ENCODE data around the gene MCOLN3.

The MCOLN3 gene

GRCh38 chr1:85048296-85049064, at the start of gene MCOLN3:
Gene MCOLN3 (minus strand): TSS chr1:85048500. CDS start chr1:85045360, 3,140 bp downstream.
- no peak for DNase-seq (ENCODE audit: low spot score)

- no peak for DNase-seq (ENCODE audit: low spot score)
Measured at GRCh38 chr1:85093644-85094043, 45.3 kb upstream of the MCOLN3 start.

- DNase-seq (ENCODE audit: low spot score) = no peak
Measured at GRCh38 chr1:85091671-85092280, 43.5 kb upstream of the MCOLN3 start.

GRCh38 chr1:85090225-85090624, 41.9 kb upstream of the MCOLN3 start:
- no peak for DNase-seq (ENCODE audit: low spot score)

GRCh38 chr1:85089203-85089602, 40.9 kb upstream of the MCOLN3 start:
- no peak for DNase-seq (ENCODE audit: low spot score)

- DNase-seq (ENCODE audit: low spot score) = no peak
Measured at GRCh38 chr1:85088408-85088784, 40.1 kb upstream of the MCOLN3 start.

- no peak for DNase-seq (ENCODE audit: low spot score)
Measured at GRCh38 chr1:85087659-85088407, 39.5 kb upstream of the MCOLN3 start.

GRCh38 chr1:85085417-85085816, 37.1 kb upstream of the MCOLN3 start:
- no peak for DNase-seq (ENCODE audit: low spot score)

GRCh38 chr1:85078903-85079302, 30.6 kb upstream of the MCOLN3 start:
- no peak for DNase-seq (ENCODE audit: low spot score)

- no peak for DNase-seq (ENCODE audit: low spot score)
Measured at GRCh38 chr1:85074365-85074964, 26.2 kb upstream of the MCOLN3 start.

GRCh38 chr1:85070972-85071492, 22.7 kb upstream of the MCOLN3 start:
- DNase-seq (ENCODE audit: low spot score) = no peak

GRCh38 chr1:85068846-85069245, 20.5 kb upstream of the MCOLN3 start:
- no peak for DNase-seq (ENCODE audit: low spot score)

GRCh38 chr1:85065550-85065949, 17.2 kb upstream of the MCOLN3 start:
- DNase-seq (ENCODE audit: low spot score) = no peak

- DNase-seq (ENCODE audit: low spot score) = no peak
Measured at GRCh38 chr1:85062425-85063026, 14.2 kb upstream of the MCOLN3 start.

- DNase-seq (ENCODE audit: low spot score) = peak; percentile 56
Measured at GRCh38 chr1:85061711-85062424, 13.6 kb upstream of the MCOLN3 start.

- DNase-seq (ENCODE audit: low spot score) = no peak
Measured at GRCh38 chr1:85060038-85060437, 11.7 kb upstream of the MCOLN3 start.

GRCh38 chr1:85059563-85059962, 11.3 kb upstream of the MCOLN3 start:
- no peak for DNase-seq (ENCODE audit: low spot score)

- DNase-seq (ENCODE audit: low spot score) = no peak
Measured at GRCh38 chr1:85058786-85059185, 10.5 kb upstream of the MCOLN3 start.

GRCh38 chr1:85058311-85058710, 10.0 kb upstream of the MCOLN3 start:
- DNase-seq (ENCODE audit: low spot score) = no peak

GRCh38 chr1:85054664-85055063, 6.4 kb upstream of the MCOLN3 start:
- DNase-seq (ENCODE audit: low spot score) = no peak

GRCh38 chr1:85049735-85050166, 1.5 kb upstream of the MCOLN3 start:
- DNase-seq (ENCODE audit: low spot score) = no peak
